Osteoblast (primary cell): Measurements from ENCODE around the gene SERTAD1. TPM values are rescaled to one million over a fixed set of nuclear protein-coding genes. Genes with fewer than 3 reads are reported as not detected.
"Not testable (repeated sequence)": the region's sequence is repeated elsewhere in the genome, so short reads cannot be mapped to it uniquely, and the experiment has no call there.

Experiments
- DNase-seq: peaks from one replicate; pipeline ENCODE4 v3.0.0; 2011; ENCODE audit warnings: low spot score, mixed read lengths; ENCODE audit not compliant: insufficient read length; ENCODE audit errors: missing footprints
- H2AFZ ChIP-seq: 2 replicates; pipeline ENCODE4 v1.6.0; 2011; ENCODE audit warnings: mild to moderate bottlenecking, low read length
- H3K27ac ChIP-seq: 2 replicates; pipeline ENCODE4 v1.5.1; 2011; ENCODE audit warnings: mild to moderate bottlenecking, low read depth, low read length, moderate library complexity
- H3K27me3 ChIP-seq: 2 replicates; pipeline ENCODE4 v1.6.0; 2012; ENCODE audit warnings: mild to moderate bottlenecking, control low read depth, inconsistent platforms, low read length, moderate library complexity; ENCODE audit not compliant: insufficient read depth
- H3K36me3 ChIP-seq: 2 replicates; pipeline ENCODE4 v1.5.1; 2011; ENCODE audit warnings: mild to moderate bottlenecking, low read length, control low read depth, moderate library complexity; ENCODE audit not compliant: insufficient read depth
- H3K4me1 ChIP-seq: 2 replicates; pipeline ENCODE4 v1.5.1; 2011; ENCODE audit warnings: mild to moderate bottlenecking, low read length, control low read depth, moderate library complexity; ENCODE audit not compliant: insufficient read depth
- H3K4me2 ChIP-seq: 2 replicates; pipeline ENCODE4 v1.6.0; 2011; ENCODE audit warnings: mild to moderate bottlenecking, low read length; ENCODE audit not compliant: insufficient read depth
- H3K4me3 ChIP-seq: fragments of 200-600 bp; sonication (generic); 3 replicates; pipeline ENCODE4 v1.5.1; 2012; ENCODE audit warnings: mild to moderate bottlenecking, low read length, inconsistent platforms; ENCODE audit not compliant: insufficient read depth
- H3K79me2 ChIP-seq: 2 replicates; pipeline ENCODE4 v1.6.0; 2012; ENCODE audit warnings: mild to moderate bottlenecking, low read length, control low read depth, inconsistent platforms; ENCODE audit not compliant: insufficient read depth
- H3K9me3 ChIP-seq: 2 replicates; pipeline ENCODE4 v1.5.1; 2011; ENCODE audit warnings: low read depth, low read length, control low read depth
- H4K20me1 ChIP-seq: 2 replicates; pipeline ENCODE4 v1.6.0; 2012; ENCODE audit warnings: mild to moderate bottlenecking, low read length, control low read depth; ENCODE audit not compliant: insufficient read depth
- CTCF ChIP-seq: IDR thresholded peaks from 2 replicates; pipeline ENCODE4 v1.5.1; 2011; ENCODE audit warnings: mild to moderate bottlenecking, low read depth, low read length, moderate library complexity; ENCODE audit errors: extremely low read depth
- total RNA-seq: library from RNA; depleted of rRNA; stranded (reverse); fragments of >200 nt; gene quantifications from 2 replicates; pipeline ENCODE4 v1.2.3, GENCODE V29; 2012

SERTAD1 gene
- total RNA-seq, 1 donor = 15.2 TPM

- Histone ChIP-seq H3K36me3 (no peaks in the 10 kb centered on the region), H3K27ac (no peak overlapping the region), H3K27me3 (no peaks in the 10 kb centered on the region), H4K20me1 (no peaks in the 10 kb centered on the region), H3K4me1 (peaks cover 13% of the 10 kb centered on the region), H3K4me3 (no peak overlapping the region), H3K4me2 (no peak overlapping the region), H3K9me3 (no peaks in the 10 kb centered on the region), H3K79me2 (peaks cover 2% of the 10 kb centered on the region), H2AFZ (no peak overlapping the region)
- no peak for TF ChIP-seq CTCF
- no peak for DNase-seq
These were observed 34.4 kb upstream of the SERTAD1 start for GRCh38 chr19:40460185-40460584.

- Histone ChIP-seq H2AFZ (no peak overlapping the region), H3K36me3 (no peaks in the 10 kb centered on the region), H3K79me2 (peaks cover 2% of the 10 kb centered on the region), H3K4me2 (no peak overlapping the region), H3K27ac (no peak overlapping the region), H4K20me1 (no peaks in the 10 kb centered on the region), H3K9me3 (no peaks in the 10 kb centered on the region), H3K4me3 (no peak overlapping the region), H3K4me1 (no peaks in the 10 kb centered on the region), H3K27me3 (no peaks in the 10 kb centered on the region)
- no peak for TF ChIP-seq CTCF
- DNase-seq = no peak
These were observed 32.8 kb upstream of the SERTAD1 start for GRCh38 chr19:40458597-40458974.

GRCh38 chr19:40457953-40458596, 32.3 kb upstream of the SERTAD1 start:
- no peaks in the 10 kb centered on the region for H3K36me3 ChIP-seq
- no peak overlapping the region for H3K4me2 ChIP-seq
- H3K79me2 ChIP-seq = peaks cover 2% of the 10 kb centered on the region
- H3K27me3 ChIP-seq = no peaks in the 10 kb centered on the region
- no peak overlapping the region for H2AFZ ChIP-seq
- no peaks in the 10 kb centered on the region for H3K9me3 ChIP-seq
- no peaks in the 10 kb centered on the region for H3K4me1 ChIP-seq
- H3K4me3 ChIP-seq = no peak overlapping the region
- no peak overlapping the region for H3K27ac ChIP-seq
- no peaks in the 10 kb centered on the region for H4K20me1 ChIP-seq
- peak; percentile 50 for DNase-seq
- TF ChIP-seq CTCF = no peak

- no peak overlapping the region for H3K4me3 ChIP-seq
These were observed 31.3 kb upstream of the SERTAD1 start for GRCh38 chr19:40457048-40457447.

GRCh38 chr19:40453943-40454342, 28.2 kb upstream of the SERTAD1 start:
- not testable (repeated sequence) for H3K79me2 ChIP-seq, H3K27me3 ChIP-seq, H3K4me2 ChIP-seq

More at GRCh38 chr19:40457048-40457447, 31.3 kb upstream of the SERTAD1 start:
- TF ChIP-seq CTCF = no peak
- Histone ChIP-seq H4K20me1 (no peaks in the 10 kb centered on the region), H3K4me2 (no peak overlapping the region), H3K36me3 (no peaks in the 10 kb centered on the region), H3K9me3 (no peaks in the 10 kb centered on the region), H3K27ac (no peak overlapping the region), H3K27me3 (no peaks in the 10 kb centered on the region), H3K4me1 (no peaks in the 10 kb centered on the region), H3K79me2 (peaks cover 2% of the 10 kb centered on the region), H2AFZ (no peak overlapping the region)
- peak; percentile 51 for DNase-seq

More at GRCh38 chr19:40453943-40454342, 28.2 kb upstream of the SERTAD1 start:
- H4K20me1 ChIP-seq, H3K36me3 ChIP-seq, H3K4me1 ChIP-seq, DNase-seq, H3K9me3 ChIP-seq, H3K27ac ChIP-seq, H2AFZ ChIP-seq, H3K4me3 ChIP-seq: not testable (repeated sequence)
